Measurements from ENCODE around the gene SBNO1. TPM values are rescaled to one million over a fixed set of nuclear protein-coding genes. Genes with fewer than 3 reads are reported as not detected.

SBNO1 gene
- total and polyA plus RNA-seq, 7 donors: 6.8 to 49.6 (median 30.4) TPM

- H3K27ac ChIP-seq: no peak overlapping the region
- DNase-seq: no peak
- no peaks in the 10 kb centered on the region for H3K27me3 ChIP-seq (ENCODE audit: insufficient read depth in 3 of 3, low read length in 2 of 3)
- no peak overlapping the region for H3K4me3 ChIP-seq
- H3K36me3 ChIP-seq (ENCODE audit: insufficient read depth in 1 of 2, low read depth in 1 of 2): peaks cover 0 to 31% of the 10 kb centered on the region in 2 donors
- H3K9me3 ChIP-seq: no peaks in the 10 kb centered on the region
- no peak for TF ChIP-seq CTCF (IDR thresholded peaks at IDR 0.05)
- no peak for ATAC-seq
- WGBS, 3 donors: 63 to 70% (median 64%) methylated on average over 9 of the region's 9 CpGs
- H3K4me1 ChIP-seq: no peaks in the 10 kb centered on the region
- intact Hi-C loops (cut with DNase I): no loop called here
Observed at GRCh38 chr12:123286652-123287373, 77.8 kb downstream of the SBNO1 start.

GRCh38 chr12:123284669-123285068, 80.0 kb downstream of the SBNO1 start:
- WGBS, 3 donors: 41 to 57% (median 42%) methylated on average over 4 of the region's 4 CpGs
- Histone ChIP-seq H3K27me3 (ENCODE audit: insufficient read depth in 3 of 3, low read length in 2 of 3) (no peaks in the 10 kb centered on the region), H3K4me3 (no peak overlapping the region), H3K36me3 (ENCODE audit: insufficient read depth in 1 of 2, low read depth in 1 of 2) (peaks cover 0 to 13% of the 10 kb centered on the region in 2 donors), H3K4me1 (no peaks in the 10 kb centered on the region), H3K27ac (no peak overlapping the region), H3K9me3 (no peaks in the 10 kb centered on the region)
- ATAC-seq: no peak
- TF ChIP-seq CTCF (IDR thresholded peaks at IDR 0.05): no peak
- intact Hi-C loops (cut with DNase I): no loop called here
- no peak for DNase-seq

- no peaks in the 10 kb centered on the region for H3K4me1 ChIP-seq
- DNase-seq (no peak), ATAC-seq (no peak)
- 91 to 96% (median 94%) methylated on average over 8 of the region's 8 CpGs for WGBS, 3 donors
- TF ChIP-seq CTCF (IDR thresholded peaks at IDR 0.05): no peak
- H3K36me3 ChIP-seq (ENCODE audit: insufficient read depth in 1 of 2, low read depth in 1 of 2): peaks cover 0 to under 1% of the 10 kb centered on the region in 2 donors
- no peaks in the 10 kb centered on the region for H3K27me3 ChIP-seq (ENCODE audit: insufficient read depth in 3 of 3, low read length in 2 of 3)
- intact Hi-C loops (cut with DNase I): no loop called here
- no peak overlapping the region for H3K27ac ChIP-seq
- H3K9me3 ChIP-seq: no peaks in the 10 kb centered on the region
- H3K4me3 ChIP-seq: no peak overlapping the region
Observed at GRCh38 chr12:123283461-123283860, 81.2 kb downstream of the SBNO1 start.

GRCh38 chr12:123282111-123282510, 82.5 kb downstream of the SBNO1 start:
- 90 to 92% (median 92%) methylated on average over 10 of the region's 10 CpGs for WGBS, 3 donors
- Histone ChIP-seq H3K27me3 (ENCODE audit: insufficient read depth in 3 of 3, low read length in 2 of 3) (no peaks in the 10 kb centered on the region), H3K4me1 (no peaks in the 10 kb centered on the region), H3K36me3 (ENCODE audit: insufficient read depth in 1 of 2, low read depth in 1 of 2) (no peaks in the 10 kb centered on the region), H3K4me3 (no peak overlapping the region), H3K27ac (no peak overlapping the region), H3K9me3 (no peaks in the 10 kb centered on the region)
- intact Hi-C loops (cut with DNase I): no loop called here
- ATAC-seq (no peak), DNase-seq (no peak)
- no peak for TF ChIP-seq CTCF (IDR thresholded peaks at IDR 0.05)

- no peaks in the 10 kb centered on the region for H3K36me3 ChIP-seq (ENCODE audit: insufficient read depth in 1 of 2, low read depth in 1 of 2)
- no peak overlapping the region for H3K27ac ChIP-seq
- no peak for DNase-seq
- no peaks in the 10 kb centered on the region for H3K27me3 ChIP-seq (ENCODE audit: insufficient read depth in 3 of 3, low read length in 2 of 3)
- intact Hi-C loops (cut with DNase I): no loop called here
- no peaks in the 10 kb centered on the region for H3K9me3 ChIP-seq
- ATAC-seq: no peak
- WGBS, 3 donors: 87 to 89% (median 89%) methylated on average over 2 of the region's 2 CpGs
- H3K4me1 ChIP-seq: no peaks in the 10 kb centered on the region
- no peak overlapping the region for H3K4me3 ChIP-seq
- no peak for TF ChIP-seq CTCF (IDR thresholded peaks at IDR 0.05)
Observed at GRCh38 chr12:123280971-123281370, 83.7 kb downstream of the SBNO1 start.

Measured in psoas muscle (tissue), 8 donors.